Trophoblast cell (in vitro differentiated cells and primary cell): ENCODE measurements around the gene CETN1.

Experiments
- DNase-seq, 2 donors: peaks; one replicate each; pipeline ENCODE4 v3.0.0-alpha.2; 2016
- H2AFZ ChIP-seq: 2 replicates; pipeline ENCODE4 v1.6.1; 2013; ENCODE audit warnings: low read length, moderate library complexity, mild to moderate bottlenecking; ENCODE audit not compliant: insufficient read depth, poor library complexity
- H2AK5ac ChIP-seq: 2 replicates; pipeline ENCODE4 v1.6.1; 2013; ENCODE audit warnings: mild to moderate bottlenecking, low read length
- H2BK120ac ChIP-seq: 2 replicates; pipeline ENCODE4 v1.6.1; 2013; ENCODE audit warnings: low read length, mild to moderate bottlenecking, moderate library complexity; ENCODE audit not compliant: insufficient read depth, poor library complexity
- H2BK12ac ChIP-seq: 2 replicates; pipeline ENCODE4 v1.6.1; 2013; ENCODE audit warnings: mild to moderate bottlenecking, low read length, moderate library complexity
- H2BK5ac ChIP-seq: 2 replicates; pipeline ENCODE4 v1.6.1; 2013; ENCODE audit warnings: low read length, low read depth, moderate library complexity, mild to moderate bottlenecking; ENCODE audit not compliant: poor library complexity
- H3K14ac ChIP-seq: 2 replicates; pipeline ENCODE4 v1.6.1; 2013; ENCODE audit warnings: mild to moderate bottlenecking, low read length
- H3K18ac ChIP-seq: 2 replicates; pipeline ENCODE4 v1.6.1; 2013; ENCODE audit warnings: mild to moderate bottlenecking, low read length
- H3K23ac ChIP-seq: 2 replicates; pipeline ENCODE4 v1.6.1; 2013; ENCODE audit warnings: low read length
- H3K27ac ChIP-seq: 2 replicates; pipeline ENCODE4 v1.5.1; 2013; ENCODE audit warnings: low read depth, mild to moderate bottlenecking, inconsistent platforms, low read length, moderate library complexity
- H3K27me3 ChIP-seq: 2 replicates; pipeline ENCODE4 v1.6.1; 2013; ENCODE audit warnings: inconsistent platforms, mild to moderate bottlenecking, low read length, moderate library complexity; ENCODE audit not compliant: insufficient read depth
- H3K36me3 ChIP-seq, 2 experiments: 1 replicate in 1 of 2; 2 replicates in 1 of 2; pipeline ENCODE4 v1.6.1; 2013; ENCODE audit warnings: low read length in 2 of 2, mild to moderate bottlenecking in 2 of 2, moderate library complexity in 1 of 2; ENCODE audit not compliant: insufficient read depth in 2 of 2, control insufficient read depth in 1 of 2
- H3K4ac ChIP-seq: 2 replicates; pipeline ENCODE4 v1.6.1; 2013; ENCODE audit warnings: low read depth, mild to moderate bottlenecking, low read length, moderate library complexity
- H3K4me1 ChIP-seq, 2 experiments: 1 replicate in 1 of 2; 2 replicates in 1 of 2; pipeline ENCODE4 v1.6.1; 2013; ENCODE audit warnings: low read length in 2 of 2, mild to moderate bottlenecking in 2 of 2, moderate library complexity in 1 of 2; ENCODE audit not compliant: insufficient read depth in 2 of 2, control insufficient read depth in 1 of 2
- H3K4me2 ChIP-seq: 2 replicates; pipeline ENCODE4 v1.6.1; 2013; ENCODE audit warnings: inconsistent platforms, mild to moderate bottlenecking, low read length, moderate library complexity
- H3K4me3 ChIP-seq: 2 replicates; pipeline ENCODE4 v1.5.1; 2013; ENCODE audit warnings: mild to moderate bottlenecking, low read depth, low read length, inconsistent platforms
- H3K79me1 ChIP-seq: one replicate; pipeline ENCODE4 v1.6.1; 2013; ENCODE audit warnings: low read length
- H3K79me2 ChIP-seq: 2 replicates; pipeline ENCODE4 v1.6.1; 2013; ENCODE audit warnings: low read length, mild to moderate bottlenecking; ENCODE audit not compliant: control insufficient read depth, insufficient read depth, poor library complexity
- H3K9ac ChIP-seq: 2 replicates; pipeline ENCODE4 v1.6.1; 2013; ENCODE audit warnings: mild to moderate bottlenecking, low read length
- H3K9me3 ChIP-seq: 2 replicates; pipeline ENCODE4 v1.6.1; 2013; ENCODE audit warnings: low read depth, mild to moderate bottlenecking, control low read depth, inconsistent platforms, low read length; ENCODE audit not compliant: insufficient read depth
- H4K12ac ChIP-seq: 2 replicates; pipeline ENCODE4 v1.6.1; 2013; ENCODE audit warnings: low read depth, mild to moderate bottlenecking, low read length, moderate library complexity
- H4K8ac ChIP-seq: 2 replicates; pipeline ENCODE4 v1.6.1; 2013; ENCODE audit warnings: low read depth, mild to moderate bottlenecking, low read length, moderate library complexity
- H4K91ac ChIP-seq: one replicate; pipeline ENCODE4 v1.6.1; 2013; ENCODE audit warnings: low read depth, mild to moderate bottlenecking, low read length, moderate library complexity
- WGBS: extraction: QIAGEN DNeasy Blood & Tissue Kit; methylation state at CpG from one replicate; pipeline ENCODE4 v1.1.7; 2013; ENCODE audit warnings: missing lambda C conversion rate; ENCODE audit not compliant: insufficient read length, insufficient coverage; ENCODE audit errors: extremely low coverage; 5-methylcytosine and 5-hydroxymethylcytosine counted together

The CETN1 gene

DNA sequence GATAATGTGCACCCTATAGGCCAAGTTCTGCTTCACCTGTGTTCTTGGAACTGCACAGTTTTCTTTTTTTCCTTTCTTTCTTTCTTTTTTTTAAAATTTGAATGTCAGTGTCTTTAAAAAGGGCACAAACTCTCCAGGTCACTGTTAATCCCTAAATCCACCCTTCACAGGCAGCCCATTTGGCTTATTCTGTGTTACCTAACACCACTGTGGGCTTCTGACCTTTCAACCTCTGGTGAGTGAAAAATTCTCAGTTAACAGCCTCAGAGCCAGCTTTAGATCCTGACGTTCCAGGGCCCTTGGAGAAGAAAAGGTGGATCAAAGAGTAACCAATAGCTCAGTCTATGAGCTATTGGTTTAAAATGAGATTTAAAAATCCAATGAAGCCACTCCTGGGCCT is 6.8 kb upstream of the CETN1 start:
- no peaks in the 10 kb centered on the region for H3K9me3 ChIP-seq
- no peaks in the 10 kb centered on the region for H3K79me2 ChIP-seq
- no peak overlapping the region for H3K9ac ChIP-seq
- H3K27ac ChIP-seq: no peak overlapping the region
- no peaks in the 10 kb centered on the region for H3K27me3 ChIP-seq
- no peak overlapping the region for H2AFZ ChIP-seq
- H2BK5ac ChIP-seq: no peak overlapping the region
- no peak overlapping the region for H3K4me2 ChIP-seq
- no CpG with 5 or more reads among the region's 1 CpG for WGBS
- no peak overlapping the region for H2AK5ac ChIP-seq
- H3K4ac ChIP-seq: no peak overlapping the region
- H3K4me1 ChIP-seq: peaks cover 0 to 3% of the 10 kb centered on the region in 2 experiments
- no peaks in the 10 kb centered on the region for H3K79me1 ChIP-seq
- no peak overlapping the region for H4K91ac ChIP-seq
- DNase-seq: no peak
- no peak overlapping the region for H2BK120ac ChIP-seq
- H4K8ac ChIP-seq: no peak overlapping the region
- no peak overlapping the region for H3K4me3 ChIP-seq
- no peak overlapping the region for H3K18ac ChIP-seq
- no peak overlapping the region for H3K23ac ChIP-seq
- H3K14ac ChIP-seq: no peak overlapping the region
- H2BK12ac ChIP-seq: no peak overlapping the region
- no peaks in the 10 kb centered on the region for H3K36me3 ChIP-seq
- H4K12ac ChIP-seq: no peak overlapping the region

DNA sequence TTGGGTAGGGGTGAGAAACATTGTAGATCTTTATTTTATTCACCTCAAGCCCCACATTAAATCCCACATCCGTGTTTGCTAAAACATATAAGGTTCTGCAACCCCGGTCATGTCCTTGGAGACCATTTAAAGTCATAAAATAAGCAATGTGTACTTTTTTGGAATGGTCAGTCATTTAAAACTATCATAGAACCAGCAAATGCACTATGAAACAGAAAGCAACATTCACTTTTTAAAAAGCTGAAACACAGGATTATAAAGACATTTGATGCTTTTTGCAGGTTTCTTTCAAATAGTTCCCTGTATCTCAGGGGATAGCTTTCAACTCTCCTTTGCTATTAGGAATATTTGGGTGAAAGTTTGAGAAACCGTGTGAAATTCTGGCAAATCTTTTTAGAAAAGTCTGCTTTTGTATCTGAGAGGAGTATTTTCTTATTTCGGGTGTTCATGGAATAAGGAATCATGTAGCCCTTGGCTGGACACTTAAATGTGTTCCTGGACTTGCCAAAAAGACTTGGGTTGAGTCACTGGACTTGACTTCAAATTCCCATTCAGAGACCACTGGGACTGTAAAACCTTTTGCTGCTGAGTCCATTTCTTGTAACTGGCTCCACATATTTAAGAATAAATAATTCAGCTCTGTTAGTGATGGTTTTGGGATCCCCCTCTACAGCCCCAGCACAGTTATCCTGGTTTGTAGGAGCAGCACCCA is 5.9 kb upstream of the CETN1 start:
- no peak overlapping the region for H3K4me2 ChIP-seq
- WGBS: no CpG with 5 or more reads among the region's 4 CpGs

DNA sequence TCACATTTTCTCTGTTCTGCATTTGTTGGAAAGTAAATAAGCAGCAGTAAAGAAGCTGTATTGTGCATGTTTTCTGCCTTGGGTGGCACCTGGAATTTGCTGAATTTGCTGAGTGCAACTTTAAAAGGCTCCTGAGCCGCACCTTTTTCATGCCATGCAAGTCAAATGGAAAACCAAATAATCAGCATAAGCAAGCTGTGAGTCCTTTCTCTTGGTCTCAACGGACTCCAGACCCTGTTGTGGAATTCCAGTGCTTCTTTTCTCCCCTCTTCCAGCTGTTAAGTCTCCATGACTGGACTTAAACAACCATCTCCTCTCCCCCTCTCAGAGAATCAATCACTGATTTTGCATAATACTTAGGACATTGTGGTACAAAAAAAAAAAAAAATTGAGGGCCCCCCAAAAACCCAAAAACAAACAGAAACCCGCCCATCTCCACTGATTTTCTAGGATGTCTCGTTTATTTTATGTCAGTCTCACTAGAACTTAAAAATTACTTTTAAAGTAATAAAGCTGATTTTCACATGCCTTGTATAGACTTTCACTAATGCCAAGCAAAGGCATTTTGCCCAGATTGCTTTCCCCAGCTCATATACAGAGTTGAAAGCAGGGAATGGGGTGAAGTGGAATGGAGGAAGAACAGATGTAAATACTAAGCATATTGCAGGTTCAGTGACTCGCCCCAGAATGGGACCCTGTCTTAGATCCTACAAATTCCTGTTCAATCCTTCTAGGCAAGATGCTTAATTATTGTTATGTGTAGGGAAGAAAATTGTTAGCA is 5.1 kb upstream of the CETN1 start:
- no peaks in the 10 kb centered on the region for H3K79me1 ChIP-seq
- no peak overlapping the region for H2AFZ ChIP-seq
- H2BK120ac ChIP-seq: no peak overlapping the region
- no peak overlapping the region for H4K91ac ChIP-seq
- H4K8ac ChIP-seq: no peak overlapping the region
- no peak overlapping the region for H2BK5ac ChIP-seq
- no peak overlapping the region for H4K12ac ChIP-seq
- H3K36me3 ChIP-seq: no peaks in the 10 kb centered on the region
- no peak overlapping the region for H3K18ac ChIP-seq
- H3K9ac ChIP-seq: no peak overlapping the region
- H2AK5ac ChIP-seq: no peak overlapping the region
- no peaks in the 10 kb centered on the region for H3K9me3 ChIP-seq
- no peak overlapping the region for H3K4me2 ChIP-seq
- H3K79me2 ChIP-seq: no peaks in the 10 kb centered on the region
- no peak overlapping the region for H2BK12ac ChIP-seq
- no CpG with 5 or more reads among the region's 5 CpGs for WGBS
- no peak overlapping the region for H3K23ac ChIP-seq
- H3K4ac ChIP-seq: no peak overlapping the region
- no peak overlapping the region for H3K14ac ChIP-seq
- DNase-seq: no peak
- no peak overlapping the region for H3K4me3 ChIP-seq
- H3K4me1 ChIP-seq: peaks cover 0 to 3% of the 10 kb centered on the region in 2 experiments
- no peaks in the 10 kb centered on the region for H3K27me3 ChIP-seq
- no peak overlapping the region for H3K27ac ChIP-seq

More for the DNA sequence above, 5.9 kb upstream of the CETN1 start:
- Histone ChIP-seq H4K8ac (no peak overlapping the region), H3K36me3 (no peaks in the 10 kb centered on the region), H4K12ac (no peak overlapping the region), H2BK5ac (no peak overlapping the region), H3K14ac (no peak overlapping the region), H3K18ac (no peak overlapping the region), H3K27me3 (no peaks in the 10 kb centered on the region), H3K4me1 (peaks cover 0 to 3% of the 10 kb centered on the region in 2 experiments), H2BK12ac (no peak overlapping the region), H4K91ac (no peak overlapping the region), H2AK5ac (no peak overlapping the region), H3K4ac (no peak overlapping the region), H3K9ac (no peak overlapping the region), H2AFZ (no peak overlapping the region), H2BK120ac (no peak overlapping the region), H3K23ac (no peak overlapping the region), H3K4me3 (no peak overlapping the region), H3K79me2 (no peaks in the 10 kb centered on the region), H3K27ac (no peak overlapping the region), H3K9me3 (no peaks in the 10 kb centered on the region), H3K79me1 (no peaks in the 10 kb centered on the region)
- DNase-seq: no peak

DNA sequence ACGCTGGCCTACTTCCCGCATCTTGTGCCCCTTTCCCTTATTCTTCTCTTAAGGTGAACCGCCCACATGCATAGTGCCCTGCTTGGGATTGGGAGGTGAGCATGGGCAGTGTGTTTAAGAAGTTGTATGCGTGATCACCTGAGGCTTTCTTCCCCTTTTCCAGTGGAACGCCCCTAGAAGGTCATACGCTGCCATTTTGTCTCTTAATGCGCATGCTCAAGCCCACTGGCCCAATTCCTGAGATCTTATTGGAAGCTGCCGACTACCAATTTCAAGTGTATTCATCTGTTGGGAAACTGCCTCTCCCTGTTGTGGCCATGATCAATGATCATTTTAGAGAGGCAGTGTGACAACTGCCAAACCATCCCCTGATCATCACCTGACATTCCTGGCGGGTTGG is 3.3 kb upstream of the CETN1 start:
- Histone ChIP-seq H3K27me3 (no peaks in the 10 kb centered on the region), H4K12ac (no peak overlapping the region), H2BK12ac (no peak overlapping the region), H3K4me1 (peaks cover 0 to 3% of the 10 kb centered on the region in 2 experiments), H3K27ac (no peak overlapping the region), H3K14ac (no peak overlapping the region), H3K4me2 (no peak overlapping the region), H3K4me3 (no peak overlapping the region), H3K9ac (no peak overlapping the region), H3K79me2 (no peaks in the 10 kb centered on the region), H2AFZ (no peak overlapping the region), H3K36me3 (no peaks in the 10 kb centered on the region), H2BK120ac (no peak overlapping the region), H4K91ac (no peak overlapping the region), H3K79me1 (no peaks in the 10 kb centered on the region), H2BK5ac (no peak overlapping the region), H4K8ac (no peak overlapping the region), H2AK5ac (no peak overlapping the region), H3K9me3 (no peaks in the 10 kb centered on the region), H3K23ac (no peak overlapping the region), H3K18ac (no peak overlapping the region), H3K4ac (no peak overlapping the region)
- WGBS: no CpG with 5 or more reads among the region's 9 CpGs
- no peak for DNase-seq
